Kidney (tissue), 14 donors: Measurements from ENCODE around the gene NLK. TPM values are rescaled to one million over a fixed set of nuclear protein-coding genes. Genes with fewer than 3 reads are reported as not detected.

Experiments used
- DNase-seq, 5 donors: peaks; one replicate each; pipeline ENCODE4 v3.0.0-alpha.2; 2013 to 2020
- FAIRE-seq: peaks from 2 replicates; lab custom pipeline; 2012; peaks lifted over from hg19 to GRCh38; lab: Jason Lieb, UNC
- H3K27ac ChIP-seq, 2 donors: one replicate each; pipeline ENCODE4 v1.7.0; 2013; ENCODE audit warnings: low read depth in 2 of 2, low read length in 2 of 2, inconsistent platforms in 1 of 2
- H3K27me3 ChIP-seq: one replicate; pipeline ENCODE4 v1.7.1; 2013; ENCODE audit warnings: low read length, inconsistent platforms; ENCODE audit not compliant: control insufficient read depth, insufficient read depth
- H3K36me3 ChIP-seq, 3 donors: one replicate each; pipeline versions ENCODE4 v1.7.0 to v1.7.1; 2013; ENCODE audit warnings: low read length in 3 of 3, control low read depth in 1 of 3, inconsistent platforms in 1 of 3; ENCODE audit not compliant: insufficient read depth in 3 of 3, control insufficient read depth in 2 of 3
- H3K4me1 ChIP-seq, 3 donors: one replicate each; pipeline versions ENCODE4 v1.7.0 to v1.7.1; 2013; ENCODE audit warnings: low read length in 3 of 3, inconsistent platforms in 1 of 3, low read depth in 1 of 3; ENCODE audit not compliant: control insufficient read depth in 2 of 3, insufficient read depth in 2 of 3
- H3K4me3 ChIP-seq, 3 donors: one replicate each; pipeline versions ENCODE4 v1.7.0 to v1.8.1; 2013; ENCODE audit warnings: low read length in 3 of 3, control low read depth in 1 of 3, inconsistent platforms in 1 of 3
- H3K9ac ChIP-seq, 3 donors: one replicate each; pipeline versions ENCODE4 v1.7.0 to v1.7.1; 2013; ENCODE audit warnings: low read length in 3 of 3, control low read depth in 1 of 3, inconsistent platforms in 1 of 3
- H3K9me3 ChIP-seq, 3 donors: one replicate each; pipeline versions ENCODE4 v1.7.0 to v1.7.1; 2013; ENCODE audit warnings: low read length in 3 of 3, control low read depth in 1 of 3, inconsistent platforms in 1 of 3; ENCODE audit not compliant: control insufficient read depth in 2 of 3, insufficient read depth in 1 of 3
- CTCF ChIP-seq: IDR thresholded peaks from 3 replicates; pipeline ENCODE4 v1.5.1; 2012; ENCODE audit warnings: mild to moderate bottlenecking, moderate library complexity, borderline replicate concordance; ENCODE audit not compliant: insufficient read depth; ENCODE audit errors: extremely low read depth
- intact Hi-C: fragments of 100-400 bp; cut with DNase I; formaldehyde crosslinking; loops from one replicate; pipeline ENCODE4 v1.11.1; 2022
- polyA plus RNA-seq: library from polyadenylated mRNA; stranded (reverse); fragments of 350-450 nt; fragmentation: Illumina TruSeq; extraction: RNeasy Lipid Tissue Mini Kit (QIAGEN cat#74804); gene quantifications from one replicate; pipeline ENCODE4 v1.2.3, GENCODE V29; 2014; ENCODE audit warnings: low read depth, low replicate concordance; ENCODE audit not compliant: insufficient read depth
- total RNA-seq: library from RNA; stranded (reverse); fragmentation: NEBNext Ultra II Directional; extraction: Animal tissue kit (Norgen Biotek cat#: 25700); gene quantifications from one replicate; pipeline ENCODE4 v1.2.1, GENCODE V29; 2021
- donor health status: control.
- donor health status: control.
- donor health status: control.
- donor health status: control.
- donor health status: control.
- donor health status: DM: yes; HTN: yes; CAD: no.
- donor health status: Normal renal cell carcinoma (clear cell type).

Gene NLK
- total and polyA plus RNA-seq, 2 donors from 2014 or later, result 20.2 to 31.3 TPM

DNA sequence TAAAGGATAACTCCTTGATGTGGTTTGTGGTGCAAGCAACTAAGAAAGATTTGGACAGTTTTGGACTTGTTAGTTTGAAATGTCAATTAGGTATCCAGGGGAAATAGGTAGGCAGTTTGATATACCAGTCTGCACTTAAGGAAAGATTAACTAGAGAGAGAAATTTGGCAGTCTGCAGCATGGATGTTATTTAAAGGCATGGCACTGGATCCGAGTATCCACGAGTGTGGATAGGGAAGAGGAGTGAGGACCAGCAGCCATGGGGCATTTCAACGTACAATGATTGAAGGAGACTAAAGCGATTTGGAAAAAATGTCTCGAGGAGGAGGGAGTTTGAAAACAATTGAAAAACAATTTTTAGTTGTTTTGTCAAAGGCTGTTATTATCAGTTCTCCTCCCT is 117.4 kb downstream of the NLK start:
- FAIRE-seq (no peak), DNase-seq (no peak)
- Histone ChIP-seq H3K4me1 (no peaks in the 10 kb centered on the region), H3K36me3 (no peaks in the 10 kb centered on the region), H3K9ac (no peak overlapping the region), H3K4me3 (no peak overlapping the region), H3K27me3 (no peaks in the 10 kb centered on the region), H3K9me3 (no peaks in the 10 kb centered on the region), H3K27ac (no peak overlapping the region)
- TF ChIP-seq CTCF, result no peak
- intact Hi-C loops, result no loop called here

DNA sequence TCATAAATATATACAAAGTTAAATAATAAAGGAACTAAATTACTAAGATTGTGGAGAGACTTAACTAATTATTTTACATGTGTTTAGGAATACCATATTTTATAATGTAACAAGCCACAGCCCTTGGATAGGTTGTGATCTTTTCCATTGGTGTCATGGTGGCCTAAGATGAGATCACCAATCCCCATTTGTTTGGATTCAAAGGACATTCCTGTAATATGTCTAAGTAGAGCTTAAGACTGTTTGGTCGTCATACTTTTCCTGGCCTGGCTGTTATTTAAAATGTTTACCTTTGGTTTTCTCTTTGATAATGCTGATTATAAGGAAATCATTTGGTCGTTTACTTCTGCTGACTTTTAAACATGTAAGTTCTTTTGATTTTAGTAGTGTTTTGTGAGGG is 118.1 kb downstream of the NLK start:
- Histone ChIP-seq H3K9ac (no peak overlapping the region), H3K36me3 (no peaks in the 10 kb centered on the region), H3K4me3 (no peak overlapping the region), H3K4me1 (no peaks in the 10 kb centered on the region), H3K9me3 (no peaks in the 10 kb centered on the region), H3K27ac (no peak overlapping the region), H3K27me3 (no peaks in the 10 kb centered on the region)
- DNase-seq (no peak), FAIRE-seq (no peak)
- intact Hi-C loops, result no loop called here
- TF ChIP-seq CTCF, result no peak

GRCh38 chr17:28161311-28161710 is 118.8 kb downstream of the NLK start:
- no peak overlapping the region for H3K9ac ChIP-seq
- no peak overlapping the region for H3K4me3 ChIP-seq
- H3K27ac ChIP-seq, result no peak overlapping the region
- intact Hi-C loops, result no loop called here
- H3K36me3 ChIP-seq, result no peaks in the 10 kb centered on the region
- FAIRE-seq (no peak), DNase-seq (no peak)
- TF ChIP-seq CTCF, result no peak
- H3K27me3 ChIP-seq, result no peaks in the 10 kb centered on the region
- H3K9me3 ChIP-seq, result no peaks in the 10 kb centered on the region
- H3K4me1 ChIP-seq, result no peaks in the 10 kb centered on the region

- Histone ChIP-seq H3K27me3 (no peaks in the 10 kb centered on the region), H3K4me1 (no peaks in the 10 kb centered on the region), H3K9ac (no peak overlapping the region), H3K36me3 (peaks cover 0 to 3% (median 0%) of the 10 kb centered on the region in 3 donors), H3K9me3 (no peaks in the 10 kb centered on the region), H3K4me3 (no peak overlapping the region), H3K27ac (no peak overlapping the region)
- no peak for DNase-seq
- intact Hi-C loops, result no loop called here
- TF ChIP-seq CTCF, result no peak
- no peak for FAIRE-seq
Measured at GRCh38 chr17:28166478-28166877, 124.0 kb downstream of the NLK start.
